Calu3 (cell line): ENCODE measurements around the gene NWD2. TPM values are rescaled to one million over a fixed set of nuclear protein-coding genes. Genes with fewer than 3 reads are reported as not detected.
"Not testable (repeated sequence)": the region's sequence is repeated elsewhere in the genome, so short reads cannot be mapped to it uniquely, and the experiment has no call there.

ENCODE experiments used
- Bru-seq: library from RNA; stranded (reverse); fragments of 400-500 nt; gene quantifications from one replicate; lab custom pipeline; 2021; lab: Mats Ljungman, UMichigan
- BruChase-seq, 2 experiments: library from RNA; stranded (reverse); fragments of 400-500 nt; gene quantifications; one replicate each; lab custom pipeline; 2021; lab: Mats Ljungman, UMichigan
- BruUV-seq: library from RNA; stranded (reverse); fragments of 400-500 nt; replicated peaks from 2 replicates; lab custom pipeline; 2021; lab: Mats Ljungman, UMichigan
- CTCF ChIA-PET: fragments of 300-600 bp; sonication (Branson Sonifier 250); formaldehyde crosslinking; loops from one replicate; lab custom pipeline; 2022; ENCODE audit warnings: antibody characterized with exemption; lab: Charles Lee
- DNase-seq: peaks from one replicate; pipeline ENCODE4 v3.0.0; 2022
- H3K27ac Mint-ChIP-seq: one replicate; pipeline ENCODE4 v1.8.0; 2022; ENCODE audit warnings: mixed read lengths; ENCODE audit not compliant: unreplicated experiment
- H3K27me3 Mint-ChIP-seq: one replicate; pipeline ENCODE4 v1.8.0; 2022; ENCODE audit warnings: mixed read lengths; ENCODE audit not compliant: unreplicated experiment
- H3K36me3 Mint-ChIP-seq: one replicate; pipeline ENCODE4 v1.8.0; 2022; ENCODE audit warnings: mild to moderate bottlenecking, moderate library complexity, mixed read lengths; ENCODE audit not compliant: insufficient read depth, unreplicated experiment
- H3K4me1 Mint-ChIP-seq: one replicate; pipeline ENCODE4 v1.8.0; 2022; ENCODE audit warnings: mild to moderate bottlenecking, low read depth, mixed read lengths; ENCODE audit not compliant: unreplicated experiment
- H3K4me3 Mint-ChIP-seq: one replicate; pipeline ENCODE4 v1.8.0; 2022; ENCODE audit warnings: mild to moderate bottlenecking, low read depth, moderate library complexity, mixed read lengths; ENCODE audit not compliant: unreplicated experiment
- H3K9me3 Mint-ChIP-seq: one replicate; pipeline ENCODE4 v1.8.0; 2022; ENCODE audit warnings: low read depth, mixed read lengths; ENCODE audit not compliant: unreplicated experiment
- intact Hi-C: fragments of 100-400 bp; cut with micrococcal nuclease; formaldehyde crosslinking; loops from one replicate; pipeline ENCODE4 v1.10.0; 2022; ENCODE audit not compliant: unreplicated experiment
- long read RNA-seq: library from polyadenylated mRNA; stranded (forward); transcript quantifications from one replicate; pipeline ENCODE4 v2.0.0, GENCODE V29; 2022
- total RNA-seq: library from RNA; stranded (reverse); gene quantifications from 2 replicates; pipeline ENCODE4 v1.2.3, GENCODE V29; 2022
- TF ChIP-seq, protein P1 (sequence below): fragments of 200-600 bp; IDR thresholded peaks from one replicate; pipeline ENCODE4 v1.8.0; 2022; ENCODE audit warnings: antibody characterized with exemption; ENCODE audit not compliant: unreplicated experiment

The NWD2 gene, protein sequence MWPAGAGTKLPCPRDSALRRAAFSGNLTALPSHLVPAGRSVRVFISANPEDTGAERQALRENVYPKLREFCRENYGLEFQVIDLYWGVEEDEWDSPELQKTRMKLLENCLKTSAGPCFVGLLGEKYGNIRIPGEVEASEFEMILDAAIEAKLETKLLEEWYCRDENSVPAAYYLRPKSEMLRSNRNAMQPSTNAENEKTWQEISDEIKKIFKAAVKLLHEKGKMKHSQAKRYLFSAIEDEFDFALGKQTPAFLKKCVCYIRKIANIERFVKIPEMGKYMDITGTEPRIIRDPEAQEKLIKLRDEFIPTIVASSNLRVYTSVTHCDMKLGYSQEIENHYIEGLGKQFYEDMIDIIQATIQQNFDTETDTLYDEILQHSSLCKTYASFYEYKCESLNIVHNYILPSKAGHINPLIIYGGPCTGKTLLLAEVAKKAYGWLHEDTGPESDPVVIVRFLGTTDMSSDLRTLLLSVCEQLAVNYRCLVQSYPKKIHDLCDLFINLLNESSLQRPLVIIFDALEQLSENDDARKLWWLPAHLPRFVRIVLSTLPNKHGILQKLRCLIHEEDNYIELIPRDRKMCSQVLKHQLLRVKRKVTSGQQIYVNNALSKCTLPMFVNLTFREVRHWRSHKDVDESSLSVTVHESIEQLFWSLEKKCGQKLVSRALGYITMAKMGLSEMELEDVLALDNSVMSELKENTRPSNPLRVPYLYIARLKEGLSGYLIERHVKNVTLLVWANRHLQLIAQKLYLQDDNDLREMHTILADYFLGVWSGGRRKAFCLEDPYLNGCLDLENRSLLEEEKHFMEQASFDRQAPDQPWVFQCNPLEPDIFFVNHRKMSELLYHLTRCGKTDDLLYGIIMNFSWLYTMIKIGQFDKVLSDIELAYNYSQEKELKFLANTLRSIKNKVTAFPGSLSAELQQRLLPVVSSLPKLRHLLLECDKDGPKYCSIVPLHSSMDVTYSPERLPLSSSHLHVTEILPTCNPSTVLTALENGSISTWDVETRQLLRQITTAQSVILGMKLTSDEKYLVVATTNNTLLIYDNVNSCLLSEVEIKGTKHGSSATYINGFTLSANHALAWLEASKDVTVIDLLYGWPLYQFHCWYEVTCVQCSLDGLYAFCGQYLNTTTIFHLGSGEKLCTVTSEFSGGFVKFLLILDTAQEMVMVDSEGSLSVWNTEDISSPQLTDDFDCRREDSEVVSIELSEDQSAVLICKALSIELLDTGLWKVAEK (N-terminal part only)
- total RNA-seq (1.4 TPM in 2 replicates), Bru-seq, nascent RNA (percentile 50 among the genes with signal in this experiment), BruChase-seq, experiment 1, labeled RNA remaining after a 6-hour chase (percentile 33 among the genes with signal in this experiment), BruChase-seq, experiment 2, labeled RNA remaining after a 2-hour chase (percentile 32 among the genes with signal in this experiment)
- long read RNA-seq, partial matches to known transcripts, result 0 of 7 reads
- long read RNA-seq, other reads (novel, unspliced or antisense), result 7 of 7 reads

- peaks cover 23% of the 10 kb centered on the region for H3K36me3 Mint-ChIP-seq
- peak within 1 kb of the TSS; percentile 87 for H3K4me3 Mint-ChIP-seq
- no peaks in the 10 kb centered on the region for H3K9me3 Mint-ChIP-seq
- intact Hi-C loops, result loop anchor here (2.0 to 10.0 kb wide), 3 partner anchors 78 to 830 kb away; no protein-coding TSS in a partner anchor
- peaks cover 8% of the 10 kb centered on the region for H3K4me1 Mint-ChIP-seq
- peak; percentile 51 for DNase-seq
- H3K27ac Mint-ChIP-seq, result peak within 1 kb of the TSS; percentile 72
- H3K27me3 Mint-ChIP-seq, result no peaks in the 10 kb centered on the region
- no TSS peak for BruUV-seq
- CTCF ChIA-PET, result interaction anchor here (0.7 to 2.7 kb wide), 4 partner anchors 9 to 369 kb away, joined by 4 to 9 read pairs (median 4); no protein-coding TSS in a partner anchor
- TF ChIP-seq, protein P1, sequence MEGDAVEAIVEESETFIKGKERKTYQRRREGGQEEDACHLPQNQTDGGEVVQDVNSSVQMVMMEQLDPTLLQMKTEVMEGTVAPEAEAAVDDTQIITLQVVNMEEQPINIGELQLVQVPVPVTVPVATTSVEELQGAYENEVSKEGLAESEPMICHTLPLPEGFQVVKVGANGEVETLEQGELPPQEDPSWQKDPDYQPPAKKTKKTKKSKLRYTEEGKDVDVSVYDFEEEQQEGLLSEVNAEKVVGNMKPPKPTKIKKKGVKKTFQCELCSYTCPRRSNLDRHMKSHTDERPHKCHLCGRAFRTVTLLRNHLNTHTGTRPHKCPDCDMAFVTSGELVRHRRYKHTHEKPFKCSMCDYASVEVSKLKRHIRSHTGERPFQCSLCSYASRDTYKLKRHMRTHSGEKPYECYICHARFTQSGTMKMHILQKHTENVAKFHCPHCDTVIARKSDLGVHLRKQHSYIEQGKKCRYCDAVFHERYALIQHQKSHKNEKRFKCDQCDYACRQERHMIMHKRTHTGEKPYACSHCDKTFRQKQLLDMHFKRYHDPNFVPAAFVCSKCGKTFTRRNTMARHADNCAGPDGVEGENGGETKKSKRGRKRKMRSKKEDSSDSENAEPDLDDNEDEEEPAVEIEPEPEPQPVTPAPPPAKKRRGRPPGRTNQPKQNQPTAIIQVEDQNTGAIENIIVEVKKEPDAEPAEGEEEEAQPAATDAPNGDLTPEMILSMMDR, result peak; percentile 24
These were observed at the start of gene NWD2 for GRCh38 chr4:37244583-37245390. Gene NWD2 (plus strand): TSS chr4:37244743. CDS start chr4:37245068, 325 bp downstream.

DNA sequence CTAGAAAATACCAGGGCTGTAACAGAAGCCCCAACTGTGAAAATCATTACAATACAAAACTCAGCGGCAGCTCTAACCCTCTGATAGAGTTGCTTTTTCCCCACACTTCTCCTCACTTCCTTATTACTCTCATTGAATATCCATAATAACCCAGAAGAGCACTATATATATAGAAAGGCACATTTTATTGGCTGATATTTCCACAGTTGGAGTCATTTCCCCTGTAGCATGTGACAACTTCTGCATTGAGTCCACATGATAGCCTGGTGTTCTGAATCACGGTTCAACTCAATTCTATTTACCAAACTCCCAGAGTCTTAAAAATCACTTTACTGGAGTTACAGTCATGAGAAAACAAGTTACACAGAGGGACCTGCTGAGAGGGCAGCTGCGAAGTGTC is 46.6 kb upstream of the NWD2 start:
- Mint-ChIP-seq H3K9me3 (no peaks in the 10 kb centered on the region), H3K27ac (no peak overlapping the region), H3K27me3 (peaks cover 62% of the 10 kb centered on the region), H3K4me3 (no peak overlapping the region), H3K4me1 (no peaks in the 10 kb centered on the region), H3K36me3 (no peaks in the 10 kb centered on the region)
- CTCF ChIA-PET, result no interaction called here
- no TSS peak for BruUV-seq
- intact Hi-C loops, result no loop called here
- TF ChIP-seq, protein P1, result no peak
- DNase-seq, result no peak

DNA sequence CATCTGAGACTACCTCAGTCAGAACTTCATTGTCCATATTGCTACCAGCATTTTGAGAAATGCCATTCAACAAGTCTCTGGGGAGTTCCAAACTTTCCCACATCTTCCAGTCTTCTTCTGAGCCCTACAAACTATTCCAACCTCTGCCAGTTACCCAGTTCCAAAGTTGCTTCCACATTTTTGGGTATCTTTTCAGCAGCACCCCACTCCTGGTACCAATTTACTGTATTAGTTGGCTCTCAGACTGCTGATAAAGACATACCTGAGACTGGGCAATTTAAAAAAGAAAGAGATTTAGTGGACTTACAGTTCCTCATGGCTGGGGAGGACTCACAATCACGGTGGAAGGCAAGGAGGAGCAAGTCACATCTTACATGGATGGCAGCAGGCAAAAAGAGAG is 39.8 kb upstream of the NWD2 start:
- BruUV-seq, DNase-seq, H3K4me3 Mint-ChIP-seq, H3K36me3 Mint-ChIP-seq, H3K9me3 Mint-ChIP-seq, intact Hi-C loops, CTCF ChIA-PET, H3K27ac Mint-ChIP-seq, H3K4me1 Mint-ChIP-seq: not testable (repeated sequence)
- H3K27me3 Mint-ChIP-seq, result peaks cover 15% of the 10 kb centered on the region

- intact Hi-C loops, result no loop called here
These were observed 28.3 kb upstream of the NWD2 start for GRCh38 chr4:37216209-37216608.

More at GRCh38 chr4:37216209-37216608, 28.3 kb upstream of the NWD2 start:
- DNase-seq, result no peak
- CTCF ChIA-PET, result no interaction called here
- BruUV-seq, result no TSS peak
- Mint-ChIP-seq H3K27ac (no peak overlapping the region), H3K9me3 (no peaks in the 10 kb centered on the region), H3K4me3 (no peak overlapping the region), H3K36me3 (no peaks in the 10 kb centered on the region), H3K27me3 (peaks cover 30% of the 10 kb centered on the region), H3K4me1 (no peaks in the 10 kb centered on the region)
- TF ChIP-seq, protein P1, result no peak
